Measurements from ENCODE around the gene SEZ6L2.
A peak's percentile ranks its signal among the peaks of the same experiment; 100 is the strongest.
"Not testable (repeated sequence)": the region's sequence is repeated elsewhere in the genome, so short reads cannot be mapped to it uniquely, and the experiment has no call there.

The SEZ6L2 gene

GRCh38 chr16:29857133-29857760 is 42.1 kb downstream of the SEZ6L2 start:
- peak; percentile 94 for DNase-seq (ENCODE audit: low read depth)

DNA sequence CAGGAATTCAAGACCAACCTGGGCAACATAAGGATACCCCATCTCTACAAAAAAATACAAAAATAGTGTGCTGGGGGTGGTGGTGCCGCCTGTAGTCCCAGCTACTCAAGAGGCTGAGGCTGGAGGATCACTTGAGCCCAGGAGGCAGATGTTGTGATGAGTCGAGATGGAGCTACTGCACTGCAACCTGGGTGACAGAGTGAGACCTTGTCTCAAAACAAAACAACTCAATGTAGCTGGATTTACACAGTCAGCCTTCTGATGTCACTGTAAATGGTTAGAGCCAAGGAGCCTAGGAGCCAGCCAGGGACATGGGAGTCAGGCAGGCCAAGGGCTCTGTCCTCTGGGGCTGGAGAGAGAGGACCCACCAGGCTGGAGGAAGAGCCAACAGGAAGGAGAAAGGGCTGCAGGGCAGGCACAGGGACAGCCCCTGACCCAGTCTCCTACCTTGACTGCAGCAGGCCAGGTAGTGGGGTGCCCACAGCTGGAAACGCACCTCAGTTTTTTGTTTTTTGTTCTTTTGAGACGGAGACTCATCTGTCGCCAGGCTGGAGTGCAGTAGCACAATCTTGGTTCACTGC is 44.7 kb downstream of the SEZ6L2 start:
- DNase-seq (ENCODE audit: low read depth) = no peak

- peak; percentile 82 for DNase-seq (ENCODE audit: low read depth)
Observed at GRCh38 chr16:29852654-29853053, 46.7 kb downstream of the SEZ6L2 start.

GRCh38 chr16:29850998-29851397 is 48.4 kb downstream of the SEZ6L2 start:
- DNase-seq (ENCODE audit: low read depth) = no peak

GRCh38 chr16:29849505-29849904 is 49.8 kb downstream of the SEZ6L2 start:
- no peak for DNase-seq (ENCODE audit: low read depth)

DNA sequence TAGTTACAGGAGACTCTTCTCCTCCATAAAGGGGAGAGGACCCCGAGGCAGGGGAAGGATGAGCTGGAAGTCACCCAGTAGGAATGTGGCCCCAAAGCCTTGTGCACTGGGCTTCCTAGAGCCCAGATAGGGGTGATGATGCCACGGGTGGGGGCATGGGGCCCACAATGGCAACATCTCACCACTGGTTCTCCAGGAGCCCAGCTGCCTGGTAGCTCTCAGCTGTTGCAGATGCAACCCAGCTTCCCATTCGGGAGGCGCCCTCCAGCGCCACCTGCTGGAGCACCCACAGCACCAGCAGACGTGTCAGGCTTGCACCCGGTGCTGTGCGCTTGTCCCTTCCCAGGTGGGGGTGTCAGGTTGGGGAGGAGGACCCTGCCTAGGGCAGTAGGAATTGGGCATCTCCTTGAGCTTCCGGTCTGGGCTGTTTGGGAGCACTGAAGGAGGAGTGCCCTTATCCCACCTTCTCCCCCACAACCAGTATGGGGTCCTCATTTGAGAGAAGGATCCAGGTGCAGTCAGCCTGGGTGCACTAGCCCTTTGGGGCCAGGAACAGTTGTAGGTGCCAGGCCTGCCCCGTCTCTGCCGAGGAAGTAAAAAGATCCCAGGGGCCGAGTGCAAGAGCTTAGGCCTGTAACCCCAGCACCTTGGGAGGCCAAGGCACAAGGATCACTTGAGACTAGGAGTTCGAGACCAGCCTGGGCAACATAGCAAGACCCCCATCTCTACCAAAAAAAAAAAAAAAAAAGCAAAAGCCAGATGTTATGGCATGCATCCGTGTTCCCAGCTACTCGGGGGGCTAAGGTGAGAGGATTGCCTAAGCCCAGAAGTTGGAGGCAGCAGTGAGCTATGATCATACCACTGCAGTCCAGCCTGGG is 50.7 kb downstream of the SEZ6L2 start:
- DNase-seq (ENCODE audit: low read depth) = peak; percentile 54

GRCh38 chr16:29845656-29846055 is 53.7 kb downstream of the SEZ6L2 start:
- no peak for DNase-seq (ENCODE audit: low read depth)

GRCh38 chr16:29844575-29845331 is 54.6 kb downstream of the SEZ6L2 start:
- peak; percentile 58 for DNase-seq (ENCODE audit: low read depth)

GRCh38 chr16:29843931-29844330 is 55.4 kb downstream of the SEZ6L2 start:
- DNase-seq (ENCODE audit: low read depth) = no peak

GRCh38 chr16:29842732-29843346 is 56.5 kb downstream of the SEZ6L2 start:
- DNase-seq (ENCODE audit: low read depth) = no peak

GRCh38 chr16:29841631-29842030 is 57.7 kb downstream of the SEZ6L2 start:
- no peak for DNase-seq (ENCODE audit: low read depth)

GRCh38 chr16:29840240-29840639 is 59.1 kb downstream of the SEZ6L2 start:
- no peak for DNase-seq (ENCODE audit: low read depth)

- DNase-seq (ENCODE audit: low read depth) = no peak
Observed at GRCh38 chr16:29839822-29840221, 59.5 kb downstream of the SEZ6L2 start.

GRCh38 chr16:29837841-29838240 is 61.5 kb downstream of the SEZ6L2 start:
- DNase-seq (ENCODE audit: low read depth) = no peak

GRCh38 chr16:29836623-29837022 is 62.7 kb downstream of the SEZ6L2 start:
- DNase-seq (ENCODE audit: low read depth) = no peak

- DNase-seq (ENCODE audit: low read depth) = no peak
Observed at GRCh38 chr16:29835926-29836325, 63.4 kb downstream of the SEZ6L2 start.

- no peak for DNase-seq (ENCODE audit: low read depth)
Observed at GRCh38 chr16:29834079-29834478, 65.3 kb downstream of the SEZ6L2 start.

- not testable (repeated sequence) for DNase-seq (ENCODE audit: low read depth)
Observed at GRCh38 chr16:29833219-29833618, 66.1 kb downstream of the SEZ6L2 start.

- DNase-seq (ENCODE audit: low read depth) = no peak
Observed at GRCh38 chr16:29831490-29831889, 67.9 kb downstream of the SEZ6L2 start.

GRCh38 chr16:29830774-29831173 is 68.6 kb downstream of the SEZ6L2 start:
- no peak for DNase-seq (ENCODE audit: low read depth)

DNA sequence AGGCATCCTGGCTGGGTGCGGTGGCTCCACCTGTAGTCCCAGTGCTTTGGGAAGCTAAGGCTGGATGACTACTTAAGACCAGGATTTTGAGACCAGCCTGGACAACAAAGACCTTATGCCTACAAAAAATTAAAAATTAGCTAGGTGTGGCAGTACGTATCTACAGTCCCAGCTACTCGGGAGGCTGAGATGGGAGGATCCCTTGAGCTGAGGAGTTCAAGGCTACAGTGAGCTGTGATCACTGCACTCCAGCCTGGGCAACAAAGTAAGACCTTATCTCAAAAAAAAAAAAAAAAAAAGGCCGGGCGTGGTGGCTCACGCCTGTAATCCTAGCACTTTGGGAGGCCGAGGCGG is 73.0 kb downstream of the SEZ6L2 start:
- DNase-seq (ENCODE audit: low read depth) = no peak

Measured in fibroblast of gingiva (primary cell).